Activated CD4-positive, alpha-beta T cell treated with anti-CD3 and anti-CD28 coated beads for 1 hour (primary cell): Measurements from ENCODE around the gene WDR37.
A peak's percentile ranks its signal among the peaks of the same experiment; 100 is the strongest.
"Not testable (repeated sequence)": the region's sequence is repeated elsewhere in the genome, so short reads cannot be mapped to it uniquely, and the experiment has no call there.

Source experiments
- DNase-seq: peaks from one replicate; pipeline ENCODE4 v3.0.0-alpha.2; 2020

WDR37 gene

DNA sequence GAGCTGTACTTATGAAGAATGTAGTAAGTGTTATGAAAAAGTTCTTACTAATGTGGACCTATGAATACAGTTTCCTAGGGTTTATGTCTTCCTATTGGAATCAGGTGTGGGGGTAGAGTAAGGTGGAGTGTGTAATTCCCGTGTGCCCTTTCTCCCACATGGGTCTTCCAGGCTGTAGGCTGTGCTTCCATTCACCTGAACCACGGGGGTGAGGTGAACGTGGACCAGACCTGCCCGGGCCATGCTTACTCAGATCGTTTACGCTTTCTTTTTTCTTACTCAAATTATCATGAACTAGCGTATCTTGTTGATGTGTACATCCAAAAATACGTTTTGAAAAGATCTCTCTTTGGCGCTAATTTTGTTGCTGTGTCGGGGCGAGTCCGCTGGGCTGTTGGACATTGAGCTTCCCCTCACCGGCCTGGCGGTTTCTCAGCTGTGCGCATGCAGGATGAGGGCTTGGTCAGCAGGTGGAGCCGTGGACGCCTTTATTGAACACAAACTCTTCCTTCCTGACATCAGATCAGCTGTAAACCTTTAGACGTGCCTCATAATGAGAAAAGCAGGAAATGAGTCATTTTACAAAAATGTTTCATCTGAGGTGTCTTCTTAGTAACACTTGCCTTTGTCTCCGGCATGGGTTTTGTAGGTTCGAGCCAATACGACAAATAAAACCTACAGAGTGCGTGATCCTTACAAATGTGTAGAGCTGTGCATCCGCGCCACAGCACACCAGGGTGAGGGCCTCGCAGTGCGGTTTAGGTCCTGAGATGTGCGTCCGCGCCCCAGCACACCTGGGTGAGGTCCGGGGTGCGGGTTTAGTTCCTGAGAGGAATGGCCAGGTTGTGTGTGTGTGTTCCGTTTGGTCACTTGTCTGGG, 53.8 kb downstream of the WDR37 start:
- DNase-seq: peak; percentile 63

DNA sequence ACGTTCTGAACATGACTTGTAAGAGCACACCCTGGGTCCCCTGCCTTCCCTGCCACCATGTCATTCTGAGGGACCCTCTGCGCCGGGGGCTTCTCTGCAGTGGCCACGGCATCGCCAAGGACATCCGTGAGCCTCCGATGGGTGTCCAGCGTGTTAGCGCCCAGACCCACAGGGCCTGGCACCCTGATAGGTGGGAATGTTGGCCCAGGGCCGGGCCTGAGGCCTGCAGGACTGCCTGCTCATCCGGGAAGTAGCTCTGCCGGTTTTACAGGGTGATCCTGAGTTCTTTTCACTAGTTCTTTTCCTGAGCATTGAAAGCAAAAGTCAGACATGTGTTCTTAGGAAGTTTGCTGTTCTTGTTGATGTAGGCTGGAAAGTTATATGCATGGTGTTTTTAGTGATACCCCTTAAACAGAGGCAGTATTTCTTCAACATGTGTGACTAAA, 54.5 kb downstream of the WDR37 start:
- no peak for DNase-seq

DNA sequence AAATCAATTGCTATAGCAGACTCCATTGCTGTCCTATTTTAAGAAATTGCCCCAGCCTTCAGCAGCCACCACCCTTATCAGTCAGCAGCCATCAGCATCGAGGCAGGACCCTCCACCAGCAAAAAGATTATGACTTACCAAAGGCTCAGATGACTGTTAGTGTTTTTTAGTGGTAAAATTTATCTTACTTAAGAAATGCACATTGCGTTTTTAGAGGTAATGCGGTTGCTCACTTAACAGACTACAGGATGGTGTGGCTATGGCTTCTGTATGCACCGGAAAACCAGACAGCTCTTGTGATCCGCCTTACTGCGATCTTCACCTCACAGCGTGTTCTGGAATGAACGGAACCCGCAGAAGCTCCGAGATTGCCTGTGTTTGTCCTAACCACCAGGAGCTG, 58.1 kb downstream of the WDR37 start:
- no peak for DNase-seq

DNA sequence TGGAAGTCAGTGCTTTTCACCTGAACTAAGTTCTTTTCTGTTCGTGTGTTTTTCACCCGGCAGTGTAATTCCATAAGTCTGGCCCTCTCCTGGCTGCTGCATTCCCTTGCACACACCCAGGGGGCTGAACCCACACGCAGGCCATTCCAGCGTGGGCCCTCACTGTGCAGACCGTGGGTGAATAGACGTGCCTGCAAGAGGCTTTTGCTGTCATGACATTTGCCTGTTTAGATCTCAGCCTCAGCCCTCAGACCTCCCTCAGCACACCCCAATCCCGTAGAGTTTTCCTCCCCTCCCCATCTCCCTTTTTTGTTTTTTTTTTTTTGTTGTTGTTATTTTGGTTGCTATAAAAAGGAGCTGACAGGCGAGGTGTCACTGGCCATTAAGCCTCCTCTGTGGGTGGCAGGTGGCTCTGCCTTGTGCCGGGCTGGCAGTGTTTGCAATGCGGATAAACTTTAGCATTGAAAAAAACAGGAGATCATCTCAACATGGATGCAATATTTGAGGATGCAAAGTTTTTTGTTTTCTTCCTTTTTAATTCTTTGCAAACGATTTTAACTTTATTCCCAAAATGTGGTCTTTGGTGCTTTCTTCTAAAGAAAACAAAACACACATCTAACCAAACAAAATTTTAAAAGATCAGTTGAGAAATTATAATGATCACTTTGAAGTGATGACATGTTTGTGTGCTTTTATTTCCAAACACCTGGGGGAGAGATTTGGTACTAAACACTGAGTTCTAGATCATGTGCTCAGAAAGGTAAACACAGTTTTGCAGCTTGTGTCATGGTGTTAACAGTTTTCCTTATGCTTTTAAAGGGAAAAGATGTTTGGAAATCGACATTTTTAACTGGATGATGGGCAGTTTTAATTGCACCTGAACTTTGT, 58.8 kb downstream of the WDR37 start:
- DNase-seq: no peak

DNA sequence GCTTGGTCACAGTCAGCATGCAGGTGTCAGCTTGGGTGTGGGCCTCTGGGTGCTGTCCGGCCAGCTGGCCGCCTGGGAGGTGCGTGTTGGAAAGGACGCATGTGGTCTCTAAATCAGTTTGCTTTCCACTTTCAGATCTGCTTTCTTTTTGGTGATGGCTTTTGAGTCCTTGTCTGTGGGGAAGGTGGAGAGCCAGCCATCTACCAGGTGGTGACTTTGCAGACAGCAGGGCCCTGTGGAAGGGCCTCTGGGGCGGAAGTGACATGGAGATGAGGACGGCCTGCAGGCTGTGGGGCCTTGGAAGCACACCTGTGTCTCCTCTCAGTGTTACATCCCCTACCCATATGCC, 59.4 kb downstream of the WDR37 start:
- no peak for DNase-seq

DNA sequence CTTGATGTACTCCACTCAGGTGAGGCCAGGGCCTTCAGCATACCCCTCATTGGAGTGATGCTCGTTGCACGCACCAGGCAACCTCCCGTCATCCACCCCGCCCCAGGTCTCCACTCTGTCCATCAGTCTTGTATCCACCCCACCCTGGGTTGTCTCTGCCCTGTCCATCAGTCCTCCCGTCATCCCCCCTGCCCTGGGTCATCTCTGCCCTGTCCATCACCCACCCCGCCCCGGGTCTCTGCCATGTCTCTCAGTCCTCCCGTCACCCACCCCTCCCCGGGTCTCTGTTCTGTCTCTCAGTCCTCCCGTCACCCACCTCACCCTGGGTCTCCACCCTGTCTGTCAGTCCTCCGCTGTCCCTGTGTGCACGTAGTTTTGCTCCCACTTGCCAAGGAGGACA, 59.9 kb downstream of the WDR37 start:
- no peak for DNase-seq

DNA sequence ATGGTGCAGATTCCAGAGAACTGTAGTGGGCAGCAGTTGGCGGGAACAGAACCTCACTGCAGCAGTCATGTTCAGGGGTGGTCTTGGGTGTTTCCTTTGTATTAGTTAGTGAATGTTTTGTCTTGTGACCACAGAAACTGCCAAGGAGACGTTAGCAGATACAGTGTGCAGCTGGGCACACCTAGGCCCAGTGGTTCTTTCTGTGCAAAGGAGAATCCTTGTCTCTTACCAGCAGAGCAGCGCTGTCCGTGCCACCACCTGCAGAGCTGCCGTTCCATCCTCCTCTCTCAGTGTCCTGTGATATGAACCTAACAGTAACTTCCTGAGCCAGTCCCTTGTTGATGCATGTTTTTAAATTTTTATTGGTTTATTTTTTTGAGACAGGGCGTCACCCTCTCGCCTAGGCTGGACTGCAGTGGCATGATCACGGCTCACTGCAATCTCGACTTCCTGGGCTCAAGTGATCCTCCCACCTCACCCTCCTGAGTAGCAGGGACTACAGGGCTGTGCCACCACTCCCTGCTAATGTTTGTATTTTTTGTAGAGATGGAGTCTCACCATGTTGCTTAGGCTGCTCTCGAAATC, 60.6 kb downstream of the WDR37 start:
- no peak for DNase-seq

DNA sequence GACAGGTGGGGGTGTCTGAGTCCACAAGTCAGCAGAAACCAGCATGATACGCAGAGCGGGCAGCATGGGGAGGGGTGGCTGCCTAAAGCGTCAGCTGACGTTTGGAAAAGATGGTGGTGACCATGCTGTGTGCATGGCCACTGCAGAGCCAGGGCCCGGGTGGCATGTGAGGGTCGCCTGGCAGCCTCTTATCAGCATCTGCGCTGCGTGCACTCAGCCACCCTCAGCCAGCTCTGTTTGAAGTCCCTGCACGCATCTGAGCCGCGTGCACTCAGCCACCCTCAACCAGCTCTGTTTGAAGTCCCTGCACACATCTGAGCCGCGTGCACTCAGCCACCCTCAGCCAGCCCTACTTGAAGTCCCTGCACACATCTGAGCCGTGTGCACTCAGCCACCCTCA, 61.5 kb downstream of the WDR37 start:
- no peak for DNase-seq

DNA sequence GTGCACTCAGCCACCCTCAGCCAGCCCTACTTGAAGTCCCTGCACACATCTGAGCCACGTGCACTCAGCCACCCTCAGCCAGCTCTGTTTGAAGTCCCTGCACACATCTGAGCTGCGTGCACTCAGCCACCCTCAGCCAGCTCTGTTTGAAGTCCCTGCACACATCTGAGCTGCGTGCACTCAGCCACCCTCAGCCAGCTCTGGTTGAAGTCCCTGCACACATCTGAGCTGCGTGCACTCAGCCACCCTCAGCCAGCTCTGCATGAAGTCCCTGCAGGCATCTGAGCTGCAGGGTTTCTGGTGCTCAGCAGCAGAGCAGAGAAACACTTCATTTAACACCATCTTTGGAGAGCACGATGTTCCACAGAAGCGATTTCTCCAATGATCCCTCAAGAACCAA, 62.1 kb downstream of the WDR37 start:
- DNase-seq: not testable (repeated sequence)

DNA sequence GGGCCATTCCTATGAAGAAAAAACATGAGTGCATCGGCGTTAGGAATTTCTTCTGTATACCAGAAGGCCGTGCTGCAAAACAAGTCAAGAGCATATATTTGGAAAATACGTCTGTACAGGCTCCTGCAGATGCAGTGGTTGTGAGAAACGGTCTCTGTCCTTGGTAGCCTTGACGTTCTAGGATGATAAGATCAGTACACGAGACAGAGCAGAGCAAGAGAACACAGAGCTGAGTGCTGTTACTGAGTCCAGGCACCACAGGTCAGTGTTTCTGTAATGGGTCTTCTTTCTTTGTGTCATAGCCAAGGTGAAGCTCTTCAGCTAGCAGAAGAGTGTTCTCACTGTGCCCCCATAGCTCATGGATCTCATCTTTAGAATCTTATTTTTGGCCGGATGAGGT, 62.8 kb downstream of the WDR37 start:
- no peak for DNase-seq

DNA sequence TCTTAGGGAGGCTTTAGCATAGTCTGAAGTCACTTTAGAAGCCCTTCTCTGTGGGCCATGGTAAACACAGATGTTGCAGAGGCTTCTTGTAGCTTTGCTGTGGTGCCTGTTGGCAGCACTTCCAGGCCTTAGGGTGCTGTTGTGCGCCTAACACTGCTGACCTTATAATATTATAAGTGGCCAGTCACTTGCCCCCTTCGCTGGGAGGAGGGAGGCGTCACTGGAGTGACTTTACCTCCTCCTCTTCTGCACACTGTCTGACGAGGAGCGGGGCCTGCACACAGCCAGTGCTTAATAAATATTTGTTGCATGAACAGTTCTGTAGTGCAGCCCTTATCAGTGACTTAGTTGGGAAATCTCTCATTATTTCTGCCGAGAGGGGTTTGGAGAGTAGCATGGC, 63.3 kb downstream of the WDR37 start:
- no peak for DNase-seq

DNA sequence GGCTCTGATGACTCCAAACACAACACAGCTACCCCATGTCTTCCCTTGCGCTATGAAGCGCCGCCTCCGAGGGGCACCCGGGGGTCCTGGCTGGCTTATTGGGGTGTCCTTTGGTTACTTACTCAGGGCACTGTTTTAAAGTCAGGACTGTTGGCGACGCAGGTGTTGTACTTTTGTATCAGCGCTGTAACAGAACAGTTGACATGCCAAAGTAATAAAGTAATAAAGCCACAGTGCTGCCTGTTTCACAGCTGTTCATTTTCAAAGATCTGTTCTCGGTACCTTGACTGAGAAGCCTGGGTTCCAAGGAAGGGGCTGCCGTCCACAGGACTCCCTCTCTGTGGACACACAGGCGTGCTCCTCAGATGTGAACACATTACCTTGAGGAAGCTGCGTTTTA, 64.1 kb downstream of the WDR37 start:
- no peak for DNase-seq

DNA sequence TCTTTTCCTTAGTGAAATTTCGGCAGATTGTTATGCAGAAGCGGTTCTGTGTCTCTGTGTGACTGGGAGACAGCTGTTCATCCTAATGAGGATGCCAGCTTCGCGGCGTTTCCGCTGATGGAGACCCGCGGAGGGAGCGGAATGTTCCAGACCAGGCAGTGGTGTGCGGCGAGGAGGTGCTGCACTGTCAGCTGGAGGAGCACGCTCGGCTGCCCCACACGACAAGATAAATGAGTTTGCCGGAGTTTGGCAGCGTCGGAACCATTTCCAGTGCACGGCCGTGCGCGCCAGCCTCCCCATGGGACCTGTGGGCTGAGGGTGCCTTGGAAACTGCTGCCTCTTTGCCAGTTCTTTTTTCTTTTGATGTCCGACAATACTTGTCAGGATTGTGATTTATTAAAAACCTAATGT, 64.6 kb downstream of the WDR37 start:
- DNase-seq: no peak

DNA sequence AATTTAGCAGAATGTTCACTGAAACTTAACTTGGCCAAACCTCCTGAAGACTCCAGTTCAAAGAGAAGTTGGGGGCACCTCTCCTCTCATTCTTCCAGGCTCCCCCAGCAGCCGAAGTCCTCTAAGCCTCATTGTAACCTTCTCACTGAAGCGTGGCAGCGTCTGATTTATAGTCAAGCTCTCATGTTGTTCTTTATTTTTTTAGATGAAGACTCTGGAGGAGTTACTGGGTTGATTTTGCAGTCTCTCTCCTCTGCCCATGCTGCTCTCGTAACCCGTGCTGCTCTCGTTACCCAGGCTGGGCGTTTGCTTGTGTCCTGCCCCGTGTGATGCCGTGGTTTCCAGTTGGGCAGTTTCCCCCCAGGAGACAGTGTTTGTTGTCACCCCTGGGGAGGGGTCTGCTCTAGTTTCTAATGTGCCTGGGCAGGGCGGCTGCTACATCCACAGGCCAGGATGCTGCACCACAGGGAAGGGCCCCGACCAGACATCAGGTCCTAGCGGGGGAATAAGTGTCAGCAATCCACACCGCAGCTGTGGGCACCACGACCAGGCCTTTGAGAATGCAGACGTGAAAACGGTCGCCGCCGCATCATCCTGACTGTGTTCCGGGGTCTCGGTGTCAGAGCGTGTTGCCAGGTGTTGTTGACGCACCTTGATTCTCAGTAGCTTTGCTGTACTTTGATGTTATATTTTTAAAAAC, 65.2 kb downstream of the WDR37 start:
- no peak for DNase-seq

DNA sequence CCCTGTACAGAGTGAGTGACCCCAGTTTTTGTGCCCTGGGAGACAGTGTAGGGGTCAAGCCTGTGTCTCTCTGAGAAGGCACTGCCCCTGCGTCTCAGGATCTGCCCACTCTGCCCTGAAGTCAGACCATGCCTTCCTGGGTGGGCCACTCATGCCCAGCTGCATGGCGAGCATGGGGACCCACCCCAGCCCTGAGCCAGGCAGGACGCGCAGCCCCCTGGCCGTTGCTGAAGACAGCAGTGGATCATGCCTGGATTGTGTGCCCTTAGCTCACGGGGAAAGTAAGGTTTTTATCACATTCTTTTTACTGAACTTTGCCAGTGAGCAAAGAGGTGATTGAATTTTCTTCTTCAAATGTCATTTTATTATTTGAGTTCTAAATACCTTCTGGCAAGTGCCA, 66.2 kb downstream of the WDR37 start:
- DNase-seq: no peak

DNA sequence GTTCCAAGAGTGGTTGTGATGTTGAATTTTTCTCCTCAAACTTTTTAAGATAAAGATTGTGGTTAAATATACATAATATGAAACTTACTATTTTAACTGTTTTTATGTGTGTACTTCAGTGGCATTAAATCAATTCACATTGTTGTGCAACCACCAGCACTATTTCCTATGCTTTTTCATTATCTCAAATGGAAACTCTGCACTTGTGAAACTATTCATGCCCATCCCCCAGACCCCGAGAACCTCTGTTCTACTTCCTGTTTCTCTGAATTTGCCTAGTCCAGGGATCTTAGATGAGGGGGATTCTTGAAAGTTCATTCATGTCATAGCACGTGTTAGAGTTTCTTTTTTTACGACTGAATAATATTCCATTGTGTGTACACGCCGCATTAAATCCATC, 67.0 kb downstream of the WDR37 start:
- DNase-seq: no peak

DNA sequence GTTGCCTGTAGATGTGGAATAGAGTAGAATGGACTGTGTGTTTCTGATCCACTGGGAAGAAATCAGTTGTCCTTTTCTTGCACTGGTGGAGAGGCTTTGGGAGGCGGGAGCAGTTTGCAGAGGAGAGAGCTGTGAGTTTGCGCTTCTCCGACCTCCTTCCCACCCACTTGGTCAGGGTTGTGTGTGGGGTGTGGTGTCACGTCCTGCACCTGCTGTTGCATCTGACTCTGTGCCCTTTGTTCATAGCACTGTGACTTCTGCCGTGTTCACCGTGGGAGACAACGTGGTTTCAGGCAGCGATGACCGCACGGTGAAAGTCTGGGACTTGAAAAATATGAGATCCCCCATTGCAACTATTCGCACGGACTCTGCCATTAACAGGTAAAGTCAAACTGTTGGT, 67.8 kb downstream of the WDR37 start:
- no peak for DNase-seq

DNA sequence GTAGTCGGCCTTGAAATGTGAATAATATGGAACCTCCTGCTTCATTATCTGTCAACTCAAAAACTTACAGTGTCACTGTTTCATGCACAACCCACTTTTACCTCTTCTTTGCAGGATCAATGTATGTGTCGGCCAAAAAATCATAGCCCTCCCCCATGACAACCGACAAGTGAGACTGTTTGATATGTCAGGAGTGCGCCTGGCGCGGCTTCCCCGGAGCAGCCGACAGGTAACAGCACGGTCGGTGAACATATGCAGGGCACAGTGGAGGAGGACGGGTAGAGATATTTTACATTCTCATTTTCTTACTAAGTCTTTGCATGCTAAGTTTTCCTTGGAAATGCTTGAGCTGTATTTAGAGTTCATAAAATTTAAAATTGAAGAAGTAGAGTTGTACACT, 68.6 kb downstream of the WDR37 start:
- DNase-seq: no peak

DNA sequence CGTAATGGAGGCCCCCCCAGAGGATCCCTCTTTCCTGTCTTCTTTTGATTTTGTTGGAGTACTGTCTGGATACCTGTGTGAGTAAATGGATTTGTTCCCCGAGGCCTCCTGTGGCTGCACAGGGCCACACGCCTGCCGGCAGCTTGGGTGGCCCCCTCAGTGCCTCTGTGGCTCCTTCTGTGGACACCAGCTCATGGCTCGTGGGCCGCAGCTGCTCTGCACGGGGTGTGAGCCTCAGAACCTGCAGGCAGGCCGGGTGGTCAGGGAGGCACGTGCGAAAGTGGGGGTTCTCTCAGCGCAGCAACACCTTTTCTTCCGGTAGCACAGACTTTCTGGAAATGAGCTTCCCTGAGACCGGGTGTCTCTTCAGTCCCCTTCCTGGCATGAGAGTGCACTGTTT, 70.3 kb downstream of the WDR37 start:
- no peak for DNase-seq

DNA sequence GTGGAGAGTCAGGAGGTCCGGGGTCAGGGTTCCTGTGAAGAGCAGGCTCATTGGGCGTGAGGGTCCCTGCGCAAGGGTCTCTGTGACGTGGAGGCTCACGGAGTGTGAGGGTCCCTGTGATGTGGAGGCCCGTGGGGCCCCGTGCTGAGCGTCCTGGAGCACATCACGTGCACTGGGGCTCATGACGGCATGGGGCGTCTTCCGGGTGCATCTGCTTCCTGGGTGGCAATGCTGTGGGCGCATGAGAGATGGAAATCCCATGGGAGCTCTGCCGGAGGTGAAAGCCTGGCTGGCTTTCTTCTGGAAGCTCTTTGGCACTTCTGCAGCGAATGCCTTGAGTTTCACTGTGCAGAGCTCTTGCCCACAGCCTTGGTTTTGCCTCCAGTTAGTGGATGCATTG, 71.4 kb downstream of the WDR37 start:
- no peak for DNase-seq

DNA sequence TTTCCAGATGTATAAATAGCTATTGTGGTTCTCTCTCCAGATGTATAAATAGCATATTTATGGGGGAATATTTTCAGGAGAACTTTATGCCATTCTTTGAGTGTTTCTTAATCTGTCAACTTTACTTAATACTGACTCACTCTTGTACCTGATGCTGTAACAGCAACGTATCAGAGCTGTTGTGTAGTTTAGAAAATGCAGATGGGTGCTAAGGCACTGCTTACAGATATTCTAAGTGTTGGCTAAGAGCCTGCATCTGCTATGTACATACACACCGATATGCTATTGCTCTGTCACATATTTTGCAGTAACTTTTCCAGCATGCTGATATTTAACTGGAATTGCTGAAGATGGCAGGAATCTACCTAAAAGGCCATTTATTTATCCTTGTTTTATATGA, 71.9 kb downstream of the WDR37 start:
- no peak for DNase-seq

DNA sequence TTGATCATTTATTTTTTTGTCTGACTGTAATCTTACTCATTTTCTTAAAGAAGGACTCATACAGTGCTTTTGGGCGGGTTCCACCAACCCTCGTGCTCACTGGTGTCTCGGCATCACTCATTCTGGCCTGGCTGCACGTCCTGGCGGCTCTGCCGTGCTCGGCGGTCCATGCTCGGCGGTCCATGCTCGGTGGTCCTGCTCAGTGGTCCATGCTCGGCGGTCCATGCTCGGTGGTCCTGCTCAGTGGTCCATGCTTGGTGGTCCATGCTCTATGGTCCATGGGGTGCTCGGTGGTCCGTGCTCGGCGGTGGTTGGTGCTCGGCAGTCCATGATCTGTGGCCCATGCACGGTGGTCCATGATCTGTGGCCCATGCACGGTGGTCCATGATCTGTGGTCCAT, 72.5 kb downstream of the WDR37 start:
- DNase-seq: no peak

DNA sequence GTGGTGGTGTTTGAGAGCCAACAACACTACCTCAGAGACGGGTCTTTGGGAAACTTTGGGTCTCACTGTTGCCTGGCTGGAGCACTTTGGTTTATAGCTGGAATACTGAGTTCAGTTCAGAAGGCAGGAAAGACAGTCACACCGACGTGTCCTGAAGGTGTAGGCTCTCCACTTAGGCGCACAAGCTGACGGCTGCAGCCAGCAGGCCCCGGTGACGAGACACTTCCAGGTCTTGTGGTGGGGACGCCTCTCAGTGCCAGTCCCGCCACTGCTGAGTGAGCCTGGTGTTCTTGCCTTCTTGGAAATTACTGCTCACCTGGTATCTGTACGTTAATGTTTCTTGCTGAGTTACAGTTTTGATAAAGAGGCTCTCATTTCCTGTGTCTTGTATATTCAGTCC, 74.0 kb downstream of the WDR37 start:
- DNase-seq: no peak
